ENCODE data around the gene SBNO1.

Gene SBNO1

GRCh38 chr12:123398550-123399254 lies 34.1 kb upstream of the SBNO1 start:
- no peaks in the 10 kb centered on the region for H3K4me1 ChIP-seq (ENCODE audit: control insufficient read depth, insufficient read depth, low read length, poor library complexity, severe bottlenecking)
- DNase-seq: no peak
- H3K27me3 ChIP-seq (replicated peaks; ENCODE audit: control insufficient read depth, insufficient read depth, low read length, poor library complexity, severe bottlenecking): no peaks in the 10 kb centered on the region
- H3K9me3 ChIP-seq (ENCODE audit: control insufficient read depth, low read length): no peaks in the 10 kb centered on the region
- peaks cover 56% of the 10 kb centered on the region for H3K36me3 ChIP-seq (ENCODE audit: control insufficient read depth, insufficient read depth, low read length)
- no peak overlapping the region for H3K27ac ChIP-seq (ENCODE audit: insufficient read depth, low read length, poor library complexity, severe bottlenecking)
- no peak overlapping the region for H3K4me3 ChIP-seq (ENCODE audit: insufficient read depth, low read depth, low read length, poor library complexity, severe bottlenecking)

DNA sequence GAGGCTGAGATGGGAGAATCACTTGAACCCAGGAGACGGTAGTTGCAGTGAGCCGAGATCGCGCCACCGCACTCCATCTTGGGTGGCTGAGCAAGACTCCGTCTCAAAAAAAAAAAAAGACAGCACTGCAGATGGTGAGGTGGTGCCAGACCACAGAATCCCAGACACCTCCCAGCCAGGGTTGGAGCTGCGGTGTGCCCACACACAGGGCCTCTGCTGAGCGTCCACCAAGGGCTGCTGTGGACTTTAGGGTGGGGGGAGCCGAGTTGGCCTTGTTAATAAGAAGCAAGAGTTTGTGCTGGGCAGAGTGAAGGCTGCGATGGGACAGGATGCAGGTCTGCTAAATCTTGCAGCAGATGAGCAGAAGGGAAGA lies 33.5 kb upstream of the SBNO1 start:
- Histone ChIP-seq H3K4me3 (ENCODE audit: insufficient read depth, low read depth, low read length, poor library complexity, severe bottlenecking) (no peak overlapping the region), H3K27ac (ENCODE audit: insufficient read depth, low read length, poor library complexity, severe bottlenecking) (no peak overlapping the region), H3K36me3 (ENCODE audit: control insufficient read depth, insufficient read depth, low read length) (peaks cover 53% of the 10 kb centered on the region)

DNA sequence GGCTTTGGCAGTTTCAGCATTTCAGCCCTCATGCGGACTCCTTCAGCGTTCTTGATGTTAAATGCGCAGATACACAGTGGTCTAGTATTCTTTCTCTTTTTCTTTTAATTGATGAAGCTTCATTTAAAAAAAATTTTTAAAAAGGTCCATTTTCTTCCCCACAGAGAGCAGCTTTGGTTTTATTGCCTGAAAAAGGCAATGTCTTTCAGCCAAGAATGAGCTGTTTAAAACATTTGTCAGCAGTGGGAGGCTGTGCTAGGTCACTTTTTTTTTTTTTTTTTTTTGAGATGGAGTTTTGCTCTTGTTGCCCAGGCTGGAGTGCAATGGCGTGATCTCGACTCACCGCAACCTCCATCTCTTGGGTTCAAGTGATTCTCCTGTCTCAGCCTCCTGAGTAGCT lies 32.8 kb upstream of the SBNO1 start:
- no peak overlapping the region for H3K27ac ChIP-seq (ENCODE audit: insufficient read depth, low read length, poor library complexity, severe bottlenecking)
- no peaks in the 10 kb centered on the region for H3K27me3 ChIP-seq (replicated peaks; ENCODE audit: control insufficient read depth, insufficient read depth, low read length, poor library complexity, severe bottlenecking)
- no peak for DNase-seq
- H3K36me3 ChIP-seq (ENCODE audit: control insufficient read depth, insufficient read depth, low read length): peaks cover 48% of the 10 kb centered on the region
- no peaks in the 10 kb centered on the region for H3K4me1 ChIP-seq (ENCODE audit: control insufficient read depth, insufficient read depth, low read length, poor library complexity, severe bottlenecking)
- no peaks in the 10 kb centered on the region for H3K9me3 ChIP-seq (ENCODE audit: control insufficient read depth, low read length)
- no peak overlapping the region for H3K4me3 ChIP-seq (ENCODE audit: insufficient read depth, low read depth, low read length, poor library complexity, severe bottlenecking)

More for the DNA sequence above, 33.5 kb upstream of the SBNO1 start:
- H3K27me3 ChIP-seq (replicated peaks; ENCODE audit: control insufficient read depth, insufficient read depth, low read length, poor library complexity, severe bottlenecking): no peaks in the 10 kb centered on the region
- H3K9me3 ChIP-seq (ENCODE audit: control insufficient read depth, low read length): no peaks in the 10 kb centered on the region
- no peak for DNase-seq
- no peaks in the 10 kb centered on the region for H3K4me1 ChIP-seq (ENCODE audit: control insufficient read depth, insufficient read depth, low read length, poor library complexity, severe bottlenecking)

DNA sequence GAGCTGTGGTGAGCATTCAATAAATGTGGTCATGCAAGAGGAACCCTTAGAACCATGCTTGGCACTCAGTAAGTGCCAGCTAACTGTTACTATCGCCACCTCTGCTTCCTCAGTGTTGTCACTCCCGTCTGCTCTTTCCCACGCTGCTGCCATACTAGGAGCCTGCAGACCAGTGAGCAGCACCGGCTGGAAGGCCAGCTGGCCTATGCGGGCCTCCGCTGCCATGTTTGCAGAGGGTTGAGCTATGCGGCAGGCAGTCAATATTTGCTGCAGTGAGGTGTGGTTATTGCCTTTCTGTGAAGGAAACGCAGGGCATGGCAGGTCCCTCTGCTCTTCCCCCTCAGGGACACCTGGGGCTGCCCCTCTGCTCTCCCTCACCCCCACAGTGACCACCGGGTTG lies 32.3 kb upstream of the SBNO1 start:
- Histone ChIP-seq H3K27me3 (replicated peaks; ENCODE audit: control insufficient read depth, insufficient read depth, low read length, poor library complexity, severe bottlenecking) (no peaks in the 10 kb centered on the region), H3K27ac (ENCODE audit: insufficient read depth, low read length, poor library complexity, severe bottlenecking) (no peak overlapping the region), H3K9me3 (ENCODE audit: control insufficient read depth, low read length) (no peaks in the 10 kb centered on the region), H3K36me3 (ENCODE audit: control insufficient read depth, insufficient read depth, low read length) (peaks cover 45% of the 10 kb centered on the region), H3K4me3 (ENCODE audit: insufficient read depth, low read depth, low read length, poor library complexity, severe bottlenecking) (no peak overlapping the region), H3K4me1 (ENCODE audit: control insufficient read depth, insufficient read depth, low read length, poor library complexity, severe bottlenecking) (no peaks in the 10 kb centered on the region)
- no peak for DNase-seq

DNA sequence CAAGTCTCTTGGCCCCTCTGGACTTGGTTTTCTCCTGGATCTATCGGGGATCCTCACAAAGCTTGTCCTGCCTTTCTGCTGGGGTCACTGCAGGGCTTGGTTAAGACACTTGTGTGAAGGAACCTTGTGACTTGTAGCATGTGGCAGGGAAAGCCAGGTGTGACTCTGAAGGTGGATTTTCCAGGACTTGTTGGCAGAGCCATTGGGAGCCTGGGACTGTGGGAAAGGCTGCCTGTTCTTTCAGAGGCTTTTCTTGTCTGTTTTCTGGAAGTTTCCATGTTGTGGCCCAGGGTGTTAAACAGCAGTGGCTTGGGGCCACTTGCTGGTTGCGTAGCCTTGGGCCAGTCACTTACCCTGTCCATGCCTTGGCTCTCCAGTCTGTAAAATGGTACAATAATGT lies 31.9 kb upstream of the SBNO1 start:
- no peak overlapping the region for H3K27ac ChIP-seq (ENCODE audit: insufficient read depth, low read length, poor library complexity, severe bottlenecking)

GRCh38 chr12:123395236-123395635 lies 30.6 kb upstream of the SBNO1 start:
- H3K36me3 ChIP-seq (ENCODE audit: control insufficient read depth, insufficient read depth, low read length): peaks cover 47% of the 10 kb centered on the region
- H3K4me3 ChIP-seq (ENCODE audit: insufficient read depth, low read depth, low read length, poor library complexity, severe bottlenecking): no peak overlapping the region
- H3K9me3 ChIP-seq (ENCODE audit: control insufficient read depth, low read length): no peaks in the 10 kb centered on the region
- H3K27me3 ChIP-seq (replicated peaks; ENCODE audit: control insufficient read depth, insufficient read depth, low read length, poor library complexity, severe bottlenecking): no peaks in the 10 kb centered on the region
- H3K27ac ChIP-seq (ENCODE audit: insufficient read depth, low read length, poor library complexity, severe bottlenecking): no peak overlapping the region
- DNase-seq: no peak
- H3K4me1 ChIP-seq (ENCODE audit: control insufficient read depth, insufficient read depth, low read length, poor library complexity, severe bottlenecking): peaks cover 3% of the 10 kb centered on the region

More for the DNA sequence above, 31.9 kb upstream of the SBNO1 start:
- DNase-seq: no peak
- Histone ChIP-seq H3K36me3 (ENCODE audit: control insufficient read depth, insufficient read depth, low read length) (peaks cover 47% of the 10 kb centered on the region), H3K4me3 (ENCODE audit: insufficient read depth, low read depth, low read length, poor library complexity, severe bottlenecking) (no peak overlapping the region), H3K4me1 (ENCODE audit: control insufficient read depth, insufficient read depth, low read length, poor library complexity, severe bottlenecking) (no peaks in the 10 kb centered on the region), H3K9me3 (ENCODE audit: control insufficient read depth, low read length) (no peaks in the 10 kb centered on the region), H3K27me3 (replicated peaks; ENCODE audit: control insufficient read depth, insufficient read depth, low read length, poor library complexity, severe bottlenecking) (no peaks in the 10 kb centered on the region)

GRCh38 chr12:123393747-123394146 lies 29.1 kb upstream of the SBNO1 start:
- H3K27ac ChIP-seq (ENCODE audit: insufficient read depth, low read length, poor library complexity, severe bottlenecking): no peak overlapping the region
- H3K27me3 ChIP-seq (replicated peaks; ENCODE audit: control insufficient read depth, insufficient read depth, low read length, poor library complexity, severe bottlenecking): no peaks in the 10 kb centered on the region
- H3K36me3 ChIP-seq (ENCODE audit: control insufficient read depth, insufficient read depth, low read length): peaks cover 41% of the 10 kb centered on the region
- DNase-seq: no peak
- H3K4me1 ChIP-seq (ENCODE audit: control insufficient read depth, insufficient read depth, low read length, poor library complexity, severe bottlenecking): peaks cover 9% of the 10 kb centered on the region
- no peak overlapping the region for H3K4me3 ChIP-seq (ENCODE audit: insufficient read depth, low read depth, low read length, poor library complexity, severe bottlenecking)
- no peaks in the 10 kb centered on the region for H3K9me3 ChIP-seq (ENCODE audit: control insufficient read depth, low read length)

- H3K27me3 ChIP-seq (replicated peaks; ENCODE audit: control insufficient read depth, insufficient read depth, low read length, poor library complexity, severe bottlenecking): no peaks in the 10 kb centered on the region
- H3K9me3 ChIP-seq (ENCODE audit: control insufficient read depth, low read length): no peaks in the 10 kb centered on the region
- H3K4me1 ChIP-seq (ENCODE audit: control insufficient read depth, insufficient read depth, low read length, poor library complexity, severe bottlenecking): peaks cover 16% of the 10 kb centered on the region
- no peak overlapping the region for H3K4me3 ChIP-seq (ENCODE audit: insufficient read depth, low read depth, low read length, poor library complexity, severe bottlenecking)
- peaks cover 25% of the 10 kb centered on the region for H3K36me3 ChIP-seq (ENCODE audit: control insufficient read depth, insufficient read depth, low read length)
- no peak for DNase-seq
- H3K27ac ChIP-seq (ENCODE audit: insufficient read depth, low read length, poor library complexity, severe bottlenecking): no peak overlapping the region
These were observed 27.1 kb upstream of the SBNO1 start for GRCh38 chr12:123391546-123392343.

DNA sequence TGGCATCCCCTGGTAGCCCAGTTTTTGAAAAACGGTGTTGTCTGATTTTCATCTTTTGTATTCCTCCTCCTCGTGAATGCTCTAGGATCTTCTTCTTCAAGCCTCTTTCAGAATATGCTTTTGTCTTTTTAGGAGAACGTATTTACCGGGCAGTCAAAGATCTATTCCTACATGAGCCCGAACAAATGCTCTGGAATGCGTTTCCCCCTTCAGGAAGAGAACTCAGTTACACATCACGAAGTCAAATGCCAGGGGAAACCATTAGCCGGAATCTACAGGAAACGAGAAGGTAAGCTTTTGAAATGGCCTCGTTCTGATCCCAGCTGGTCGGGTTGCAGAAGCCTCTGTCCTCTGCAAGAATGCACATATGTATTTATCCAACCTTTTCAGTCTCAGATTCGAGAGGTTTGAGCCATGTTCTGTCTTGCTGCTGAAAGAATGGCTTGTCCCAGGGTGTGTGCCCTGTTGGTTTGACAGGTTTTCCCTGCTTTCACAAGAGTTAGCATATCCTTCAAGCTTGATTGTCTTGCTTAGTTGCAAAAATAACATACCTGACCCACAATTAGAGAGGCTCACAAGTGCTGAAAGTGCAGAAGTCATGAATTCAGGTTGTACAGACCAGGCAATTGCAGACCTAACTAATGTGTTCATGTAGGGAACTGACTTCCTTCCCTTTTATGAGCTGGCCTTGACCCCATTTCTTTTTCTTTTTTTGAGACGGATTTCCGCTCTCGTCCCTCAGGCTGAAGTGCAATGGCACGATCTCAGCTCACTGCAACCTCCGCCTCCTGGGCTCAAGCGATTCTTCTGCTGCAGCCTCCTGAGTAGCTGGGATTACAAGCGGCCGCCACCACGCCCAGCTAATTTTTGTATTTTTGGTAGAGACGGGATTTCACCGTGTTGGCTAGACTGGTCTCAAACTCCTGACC lies 26.1 kb upstream of the SBNO1 start:
- H3K27ac ChIP-seq (ENCODE audit: insufficient read depth, low read length, poor library complexity, severe bottlenecking): peak overlapping the region; percentile 65
- H3K9me3 ChIP-seq (ENCODE audit: control insufficient read depth, low read length): no peaks in the 10 kb centered on the region
- no peaks in the 10 kb centered on the region for H3K27me3 ChIP-seq (replicated peaks; ENCODE audit: control insufficient read depth, insufficient read depth, low read length, poor library complexity, severe bottlenecking)
- peak overlapping the region; percentile 55 for H3K4me3 ChIP-seq (ENCODE audit: insufficient read depth, low read depth, low read length, poor library complexity, severe bottlenecking)
- peaks cover 15% of the 10 kb centered on the region for H3K36me3 ChIP-seq (ENCODE audit: control insufficient read depth, insufficient read depth, low read length)
- DNase-seq: no peak
- H3K4me1 ChIP-seq (ENCODE audit: control insufficient read depth, insufficient read depth, low read length, poor library complexity, severe bottlenecking): peaks cover 16% of the 10 kb centered on the region

Measured in effector memory CD4-positive, alpha-beta T cell (primary cell).